GM18498 (cell line): Measurements from ENCODE around the gene PBX3.

Source experiments
- ATAC-seq: cut with Tn5 transposase; IDR thresholded peaks from one replicate; pipeline ENCODE4 v1.9.1; 2021; ENCODE audit warnings: mild to moderate bottlenecking, moderate library complexity; ENCODE audit not compliant: unreplicated experiment

The PBX3 gene

DNA sequence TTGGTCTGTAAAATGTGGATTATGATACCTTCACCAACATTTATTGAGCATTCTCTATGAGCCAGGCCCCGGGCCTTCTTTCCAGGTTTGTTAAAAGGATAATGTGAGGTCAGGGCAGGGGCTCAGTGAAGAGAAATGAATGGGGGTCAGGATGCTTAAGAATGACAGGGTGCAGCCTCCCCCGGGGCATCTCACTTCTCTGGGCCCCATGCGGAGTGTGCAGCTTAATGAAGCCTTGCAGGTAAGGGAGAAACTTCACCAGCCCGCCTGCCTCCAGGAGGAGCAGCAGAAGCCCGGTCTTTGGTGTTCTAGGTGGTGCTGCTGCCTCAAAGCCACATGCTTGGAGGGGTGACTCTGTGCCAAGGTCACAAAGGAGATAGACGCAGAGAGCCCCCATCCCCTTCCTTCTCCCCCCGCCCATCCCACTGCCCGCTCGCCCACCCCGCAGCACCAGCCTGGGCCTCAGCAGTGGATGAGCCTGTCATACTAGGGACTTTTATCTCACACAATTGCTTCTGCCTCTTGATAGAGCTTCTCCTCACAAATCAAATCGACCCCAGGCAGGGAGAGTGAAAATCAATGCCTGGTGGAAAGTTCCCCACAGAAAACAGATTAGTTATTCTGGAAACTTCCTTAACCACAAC, 244.8 kb downstream of the PBX3 start:
- ATAC-seq: no peak

DNA sequence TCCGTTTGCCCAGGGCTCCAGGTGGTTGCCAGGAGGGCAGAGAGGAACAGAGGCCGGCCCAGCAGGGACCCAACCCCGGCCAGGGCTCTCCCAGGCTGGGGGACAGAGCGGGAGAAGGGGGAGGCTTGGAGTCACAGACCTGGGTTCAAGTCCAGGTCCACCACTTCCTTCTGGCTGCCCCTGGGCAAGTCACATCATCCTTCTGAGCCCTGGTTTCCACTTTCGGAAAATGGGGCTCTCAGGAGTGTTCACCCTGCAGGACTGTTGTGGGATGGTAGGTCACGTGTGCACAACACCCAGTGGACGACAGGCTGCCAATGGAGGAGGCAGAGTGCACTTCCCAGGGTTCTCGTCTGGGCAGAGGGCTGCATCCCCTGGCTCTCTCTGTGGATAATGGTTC, 245.4 kb downstream of the PBX3 start:
- no peak for ATAC-seq

DNA sequence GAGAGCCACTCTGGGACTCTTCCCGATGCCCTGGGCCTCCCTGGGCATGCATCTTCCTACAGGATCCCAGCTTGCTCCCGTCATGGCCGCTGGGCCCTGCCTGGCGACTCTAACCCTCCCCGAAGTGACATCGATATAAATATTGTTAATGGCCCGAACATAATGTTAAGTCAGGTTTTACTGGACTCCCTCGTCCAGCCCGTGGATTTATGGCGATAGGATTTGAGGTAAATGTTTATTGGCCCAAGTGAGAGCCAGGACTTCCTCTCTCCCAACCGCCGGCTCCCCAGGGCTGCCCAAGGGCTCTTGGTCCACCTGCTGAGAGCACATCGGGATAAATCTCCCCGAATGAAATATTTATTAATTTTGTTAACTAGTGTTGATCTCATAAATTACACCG, 246.3 kb downstream of the PBX3 start:
- no peak for ATAC-seq

DNA sequence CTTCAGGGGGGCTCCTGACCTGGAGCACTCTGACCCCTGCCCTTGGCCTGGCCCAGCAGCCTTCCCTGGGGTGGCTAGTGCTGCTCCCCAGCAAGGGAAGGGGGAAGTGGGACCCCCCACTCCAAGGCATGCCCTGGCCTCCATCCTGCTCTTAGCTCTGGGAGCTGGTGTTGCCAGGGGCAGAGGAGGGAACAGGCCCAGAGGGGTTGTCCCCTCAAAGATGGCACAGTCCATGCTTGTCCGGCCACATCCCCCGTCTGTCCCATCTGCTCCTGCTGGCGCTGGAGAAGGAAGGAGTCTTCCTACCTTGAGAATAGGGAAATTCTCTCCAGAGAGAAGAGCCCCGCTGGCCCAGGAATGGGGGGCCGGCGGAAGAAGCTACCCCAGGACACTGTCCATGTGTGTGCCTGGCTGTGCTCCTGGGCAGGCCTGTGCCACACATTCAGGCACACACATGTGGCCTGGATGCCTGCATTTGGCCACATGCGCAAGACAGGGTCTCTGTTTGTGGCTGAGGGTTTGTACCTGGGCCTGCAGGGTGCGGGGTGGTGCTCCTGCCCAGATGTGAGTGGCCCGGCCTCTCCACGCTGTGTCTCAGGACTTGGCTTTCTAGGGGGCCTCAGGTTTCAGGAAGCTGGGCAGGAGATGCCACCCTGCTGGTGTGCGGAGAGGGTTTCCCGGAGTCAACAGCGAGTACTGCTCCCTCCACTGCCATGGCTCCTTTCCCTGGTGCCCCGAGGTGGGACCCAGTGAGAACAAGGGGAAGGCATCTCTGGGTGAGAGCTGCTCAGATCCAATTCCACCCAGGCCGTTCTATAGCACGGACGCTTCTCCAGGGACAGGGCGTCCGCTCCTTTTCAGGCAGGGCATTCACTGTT, 247.1 kb downstream of the PBX3 start:
- no peak for ATAC-seq

DNA sequence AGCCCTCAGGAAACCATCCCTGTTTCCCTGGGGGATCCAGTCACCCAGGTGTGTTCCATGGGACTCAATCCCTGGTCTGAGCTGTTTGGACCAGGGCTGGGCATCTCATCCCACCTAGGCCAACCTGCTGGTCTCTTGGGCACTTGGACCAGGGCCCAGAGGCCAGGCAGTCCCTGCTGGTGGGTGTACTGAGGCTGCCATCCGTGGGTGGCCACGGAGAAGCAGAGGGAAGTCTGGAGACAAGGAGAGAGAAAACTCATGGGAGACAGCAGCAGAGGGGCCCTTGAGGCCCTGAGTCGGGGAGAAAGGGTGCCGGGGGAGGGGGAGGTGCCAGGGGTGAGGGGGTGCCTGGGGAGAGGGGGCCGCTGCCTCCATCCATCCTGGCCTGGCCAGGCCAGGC, 247.8 kb downstream of the PBX3 start:
- ATAC-seq: no peak

DNA sequence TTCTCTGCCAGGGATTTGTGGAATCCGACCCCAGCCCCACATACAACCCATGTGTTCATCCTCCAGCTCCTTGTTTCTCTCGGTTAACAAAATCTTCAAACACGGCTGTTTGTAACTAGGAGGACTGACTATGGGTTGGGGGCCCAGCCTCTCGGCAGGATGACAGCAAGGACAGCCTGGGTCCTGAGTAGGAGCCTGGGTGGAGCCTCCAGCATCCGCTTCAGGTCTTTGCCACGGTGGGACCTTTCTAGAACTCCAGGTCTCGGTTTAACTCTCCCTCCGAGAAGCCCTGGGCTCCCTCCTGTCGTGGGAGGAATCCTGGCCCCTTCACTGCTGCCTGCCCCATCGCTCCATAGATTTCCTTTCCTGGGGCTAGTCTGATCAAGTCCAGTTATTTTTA, 248.5 kb downstream of the PBX3 start:
- ATAC-seq: no peak

DNA sequence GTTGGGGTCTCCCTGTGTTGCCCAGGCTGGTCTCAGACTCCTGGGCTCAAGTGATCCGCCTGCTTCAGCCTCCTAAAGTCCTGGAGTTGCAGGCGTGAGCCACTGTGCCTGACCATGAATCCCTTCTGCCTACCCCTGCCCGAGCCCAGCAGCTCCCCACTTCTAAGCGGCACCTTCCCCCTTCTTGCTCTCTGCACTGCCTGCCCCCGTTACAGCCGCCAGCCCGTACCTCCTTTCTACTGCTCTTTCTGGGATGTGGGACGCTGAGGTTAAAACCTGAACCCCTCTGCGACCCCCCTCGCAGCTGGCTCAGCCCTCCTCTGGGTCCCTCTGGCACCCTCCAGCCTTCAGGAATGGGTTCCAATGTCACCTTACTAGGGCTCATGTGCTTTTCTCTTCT, 249.6 kb downstream of the PBX3 start:
- ATAC-seq: no peak

DNA sequence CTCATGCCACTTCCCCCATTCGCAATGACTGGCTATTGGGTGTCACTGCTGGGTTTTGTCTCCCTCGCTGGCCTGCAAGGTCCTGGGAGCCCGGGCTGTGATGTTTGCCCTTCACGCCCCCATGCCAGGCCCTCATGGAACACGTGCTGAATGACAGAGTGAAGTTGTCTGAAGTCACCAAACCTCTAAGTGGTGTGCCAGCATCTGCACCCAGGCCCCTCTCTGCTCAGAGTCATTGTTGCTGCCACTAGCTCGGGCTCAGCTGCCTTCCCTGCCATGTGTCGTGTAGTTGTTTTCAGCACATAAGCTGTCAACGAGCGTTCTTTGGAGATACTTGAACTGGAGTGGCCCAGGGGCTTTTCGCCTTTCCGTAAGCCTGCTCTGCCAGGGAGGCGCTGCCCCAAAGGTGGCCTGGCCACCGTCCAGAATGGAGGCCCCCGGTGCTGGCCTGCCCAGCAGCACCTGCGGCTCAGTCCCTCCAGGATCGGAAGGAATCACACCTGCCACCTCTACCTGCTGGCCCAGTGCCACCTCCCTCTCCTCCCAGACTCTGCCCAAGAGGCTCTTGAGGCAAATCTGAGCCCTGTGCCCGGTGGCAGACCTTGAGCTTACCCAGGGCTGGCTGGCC, 250.1 kb downstream of the PBX3 start:
- ATAC-seq: no peak

DNA sequence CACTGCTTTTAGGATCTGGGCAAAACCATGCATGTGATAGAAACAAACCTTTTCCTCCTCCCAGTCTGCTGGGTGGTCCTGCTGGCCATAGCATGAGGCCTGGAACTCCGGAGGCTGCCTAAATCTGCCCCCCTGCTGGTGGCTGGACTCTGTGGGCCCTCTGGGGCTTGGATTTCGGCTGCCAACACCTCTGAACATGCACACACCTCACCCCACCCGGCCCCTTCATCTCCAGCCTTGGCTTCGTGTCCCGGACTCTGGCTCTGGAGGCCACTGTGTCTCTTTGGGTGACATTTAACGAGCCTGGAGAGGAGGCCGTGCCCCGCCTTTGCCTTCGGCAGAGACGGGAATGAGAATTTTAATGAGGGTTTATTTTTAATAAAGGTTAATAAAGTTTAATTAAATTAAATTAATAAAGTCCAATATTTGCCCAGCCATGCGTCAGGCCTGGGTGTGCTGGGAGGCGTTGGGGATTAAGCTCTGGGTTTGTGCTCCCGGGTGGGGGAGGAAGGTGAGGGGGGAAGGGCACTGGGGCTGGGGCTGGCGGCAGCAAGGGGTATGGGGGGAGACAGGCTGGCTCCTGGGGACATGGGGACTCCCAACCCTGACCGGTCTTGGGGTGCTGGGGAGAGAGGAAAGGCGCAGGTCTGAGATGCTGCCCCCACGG, 251.8 kb downstream of the PBX3 start:
- ATAC-seq: no peak

DNA sequence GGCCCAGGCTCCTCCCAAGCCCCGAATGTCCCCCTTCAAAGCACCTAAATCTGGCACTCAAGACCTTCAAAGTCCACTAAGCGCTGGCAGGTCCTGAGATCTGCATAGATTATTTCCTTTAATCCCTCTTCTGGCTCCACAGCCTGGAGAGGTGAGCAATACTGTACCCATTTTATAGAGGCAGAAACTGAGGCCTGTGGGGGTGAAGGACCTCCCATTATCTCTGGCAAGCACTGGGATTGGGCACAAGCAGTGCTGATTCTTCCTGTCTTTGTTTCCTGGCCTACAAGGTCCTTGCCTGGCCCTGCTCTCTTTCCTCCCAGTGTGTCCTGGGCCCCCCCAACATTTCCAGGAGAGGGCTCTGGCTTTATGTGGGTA, 252.3 kb downstream of the PBX3 start:
- no peak for ATAC-seq

DNA sequence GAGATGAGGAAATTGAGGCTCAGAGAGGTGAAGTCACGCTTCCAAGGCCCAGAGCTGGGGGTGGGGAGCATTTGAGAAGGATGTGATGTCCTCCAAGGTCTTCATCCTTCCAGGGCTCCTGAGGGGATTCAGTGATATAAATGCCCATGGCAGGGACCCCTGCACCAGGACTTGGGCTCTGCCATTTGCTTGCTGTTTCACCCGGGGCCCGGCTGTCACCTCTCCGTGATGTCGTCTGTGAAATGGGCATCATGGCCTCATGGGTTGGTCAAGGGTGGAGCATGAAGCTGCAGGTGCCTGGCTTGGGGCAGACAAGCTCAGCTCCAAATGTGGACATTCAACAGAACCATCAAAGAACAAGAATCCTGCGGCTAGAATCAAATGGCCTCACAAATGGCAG, 253.1 kb downstream of the PBX3 start:
- no peak for ATAC-seq

DNA sequence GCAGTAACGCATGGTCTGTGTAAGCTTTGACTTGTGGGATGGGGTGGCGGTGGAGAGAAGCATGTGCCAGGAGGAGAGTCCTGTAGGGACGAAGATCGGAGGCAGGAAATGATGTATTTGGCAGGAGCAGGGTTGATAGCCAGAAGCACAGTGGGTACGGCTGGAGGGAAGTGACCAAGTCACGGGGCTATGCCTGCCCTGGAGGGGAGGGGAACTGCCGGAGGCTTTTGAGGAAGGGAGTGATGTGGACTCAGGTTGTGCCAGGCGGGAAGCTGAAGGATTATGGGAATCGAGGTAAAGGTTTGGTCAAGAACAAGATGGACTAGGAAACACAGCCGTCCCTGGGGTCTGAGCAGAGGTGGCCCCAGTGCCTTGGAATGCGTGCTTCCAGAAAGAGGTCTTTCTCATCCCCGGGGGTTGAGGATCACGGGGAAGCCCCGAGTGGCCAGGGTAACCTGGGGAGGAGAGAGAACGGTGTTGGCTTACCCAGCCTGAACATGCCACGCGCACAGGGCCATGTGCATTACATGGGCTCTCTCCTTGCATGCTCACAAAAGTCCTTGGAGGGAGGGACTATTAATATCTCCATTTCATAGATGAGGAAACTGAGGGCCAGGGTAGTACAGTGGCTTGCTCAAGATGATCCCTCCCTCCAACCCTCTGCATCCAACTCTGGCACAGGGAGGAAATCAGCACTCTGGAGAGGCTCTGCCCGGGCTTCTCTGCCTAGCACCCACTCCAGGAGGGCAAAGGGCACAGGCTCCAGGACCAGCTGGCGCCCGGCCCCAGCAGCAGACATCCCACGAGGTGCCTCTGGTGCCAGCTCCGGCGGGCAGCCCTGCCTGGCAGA, 253.8 kb downstream of the PBX3 start:
- no peak for ATAC-seq

DNA sequence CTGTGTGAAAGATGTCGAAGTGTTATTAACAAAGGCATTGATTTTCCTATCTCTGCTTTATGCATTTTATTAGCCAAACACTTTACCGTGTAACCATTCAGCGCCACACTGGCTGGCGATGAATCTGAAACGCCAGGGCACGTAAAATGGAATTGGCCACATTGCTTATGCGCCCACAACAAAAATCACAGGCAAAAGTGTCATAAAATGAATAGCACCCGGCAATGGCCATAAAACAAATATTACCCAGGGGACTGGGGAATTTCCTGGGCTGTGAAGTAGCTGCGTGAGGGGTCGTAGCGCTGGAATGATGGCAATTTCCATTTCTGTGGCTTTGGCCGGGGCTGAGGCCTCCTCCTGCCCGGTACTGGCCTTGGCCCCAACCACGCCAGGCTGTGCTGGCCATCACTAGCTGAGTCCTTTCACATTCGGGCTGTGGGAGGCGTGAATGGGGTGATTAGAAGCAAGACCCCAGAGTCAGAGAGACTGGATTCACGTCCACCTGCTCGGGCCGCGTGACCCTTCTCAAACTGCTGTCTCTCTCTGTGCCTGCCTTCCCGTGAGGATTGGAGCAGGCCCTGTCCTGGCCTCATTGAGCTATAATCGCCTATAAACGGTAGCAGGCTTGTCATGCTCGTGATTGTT, 254.5 kb downstream of the PBX3 start:
- no peak for ATAC-seq

DNA sequence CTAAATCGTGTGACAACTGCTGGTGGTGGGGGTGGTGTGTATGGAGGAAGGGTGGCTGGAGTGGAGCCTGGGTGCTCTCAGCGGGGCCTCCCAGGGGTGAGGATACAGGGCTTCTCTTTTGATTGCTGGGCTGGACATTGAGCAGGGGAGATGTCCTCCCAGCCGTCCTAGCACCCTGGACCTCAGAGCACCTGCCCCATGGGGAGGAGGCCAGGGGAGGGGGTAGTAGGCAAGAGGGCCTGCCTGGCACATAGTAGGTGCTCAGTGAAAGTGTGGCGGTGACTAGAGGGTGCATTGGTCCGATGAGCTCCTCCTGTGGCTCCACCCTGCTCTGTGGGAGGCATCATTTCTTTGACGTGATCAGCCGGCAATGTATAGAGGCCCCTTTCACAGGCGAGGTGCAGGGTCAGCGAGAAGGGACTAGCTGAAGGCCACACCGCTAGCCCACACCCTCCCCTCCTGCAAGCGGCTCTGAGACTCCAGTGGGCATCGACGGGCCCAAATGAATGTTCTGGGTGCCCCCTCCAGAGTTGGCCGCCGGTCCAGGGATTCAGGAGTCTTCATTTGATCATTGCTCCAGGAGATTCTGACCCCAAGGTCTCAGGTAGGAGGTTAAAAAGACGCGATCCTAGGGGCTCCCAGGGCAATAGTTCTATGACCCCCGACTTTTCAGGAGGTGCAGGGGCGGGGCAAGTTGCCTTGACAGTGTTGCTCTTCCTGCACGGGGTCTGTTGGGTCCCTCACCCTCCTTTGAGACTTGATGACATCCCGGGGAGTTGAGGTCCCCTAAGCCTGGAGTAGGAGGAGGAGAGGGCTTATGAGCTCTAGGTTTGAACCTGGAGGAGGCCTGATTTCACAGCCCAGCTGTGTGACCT, 255.5 kb downstream of the PBX3 start:
- ATAC-seq: no peak

DNA sequence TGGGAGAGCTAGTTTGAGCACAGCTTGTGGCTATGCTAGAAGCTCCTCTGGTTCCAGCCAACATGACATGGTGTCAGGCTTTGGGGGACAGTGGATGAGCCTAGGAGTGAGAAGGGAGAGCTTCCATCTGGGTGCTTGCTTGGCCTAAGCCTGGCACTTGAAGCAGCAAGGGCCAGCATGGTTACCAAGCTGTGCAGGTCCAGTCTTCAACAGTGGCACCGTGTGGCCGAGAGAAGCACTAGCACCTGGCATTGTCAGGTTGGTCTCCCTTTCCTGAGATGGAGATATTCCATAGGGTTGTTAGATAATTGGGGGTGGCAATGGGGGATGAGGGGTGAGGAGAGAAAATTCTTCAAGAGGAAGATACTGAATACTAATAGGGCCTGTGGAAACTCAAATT, 261.9 kb downstream of the PBX3 start:
- ATAC-seq: no peak

DNA sequence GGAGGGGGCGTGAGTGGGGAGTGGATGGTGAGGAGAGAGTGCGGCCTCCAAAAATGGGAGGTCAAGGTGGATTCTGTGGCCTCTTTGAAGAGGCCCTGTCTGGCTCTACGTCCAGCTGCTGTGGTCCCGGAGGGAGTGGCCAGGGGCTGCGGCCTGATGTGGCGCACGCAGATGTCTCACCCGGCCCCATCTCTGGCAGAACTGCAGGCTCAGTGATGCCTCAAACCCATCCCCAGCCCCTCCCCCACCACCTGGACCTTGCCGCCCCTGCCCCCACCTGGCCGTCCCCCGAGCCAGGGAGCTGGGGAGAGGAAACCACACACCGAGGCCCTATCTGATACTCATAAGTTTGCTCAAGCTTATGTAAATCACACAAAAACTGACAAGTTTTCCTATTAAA, 267.6 kb downstream of the PBX3 start:
- no peak for ATAC-seq

DNA sequence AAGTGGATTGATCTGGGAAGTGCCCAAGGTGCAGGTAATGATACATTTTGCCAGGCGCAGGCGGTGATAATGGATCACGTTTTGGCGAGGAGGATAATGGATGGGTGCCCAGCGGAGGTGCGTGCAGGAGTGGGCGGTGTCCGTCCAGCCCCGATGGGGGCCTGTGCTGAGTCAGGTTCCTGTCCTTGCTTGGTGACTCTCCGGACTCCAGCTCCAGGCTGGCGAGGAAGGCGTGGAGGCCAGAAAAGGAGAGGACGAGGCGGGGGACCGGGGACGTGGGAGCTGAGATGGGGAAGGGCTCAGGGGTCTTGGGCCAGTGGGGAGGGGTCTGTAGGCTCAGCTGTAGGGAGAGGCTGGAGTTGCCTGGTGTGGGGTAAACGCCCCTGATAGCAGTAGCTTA, 268.3 kb downstream of the PBX3 start:
- no peak for ATAC-seq

DNA sequence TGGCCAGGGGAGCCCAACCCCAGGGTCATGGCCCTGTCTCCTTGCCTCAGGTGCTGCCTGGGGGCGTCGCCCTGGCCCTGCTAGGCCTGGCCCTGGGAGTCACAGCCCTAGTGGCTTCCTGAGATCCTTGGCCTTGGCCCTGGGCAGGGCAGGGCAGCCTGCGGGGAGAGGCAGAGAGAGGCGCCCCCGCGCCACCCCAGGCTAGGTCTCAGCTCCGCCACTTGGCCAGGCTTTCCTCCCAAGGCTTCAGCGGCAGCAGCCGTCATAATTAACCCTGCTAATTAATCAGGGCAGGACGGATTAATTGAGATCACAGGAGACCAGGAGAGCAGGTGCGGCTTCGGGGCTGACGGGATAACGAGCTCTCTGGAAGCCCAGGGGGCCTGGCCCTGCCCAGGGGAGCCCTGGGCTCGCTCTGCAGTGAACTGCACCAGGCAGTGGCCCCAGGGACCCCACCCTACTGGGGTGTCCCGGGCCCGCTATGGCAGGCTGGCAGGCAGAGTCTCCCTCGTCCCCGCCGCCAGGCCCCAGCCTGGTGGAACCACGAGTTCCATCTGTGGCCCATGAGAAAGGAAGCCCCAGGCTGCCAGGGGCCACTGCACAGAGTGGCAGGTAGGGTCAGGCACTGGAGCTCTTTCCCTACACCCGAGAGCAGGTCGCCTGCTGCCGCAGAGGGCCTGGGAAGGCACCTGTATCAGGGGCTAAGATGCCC, 269.6 kb downstream of the PBX3 start:
- no peak for ATAC-seq
